ENCODE measurements around the gene MIGA1.
A peak's percentile ranks its signal among the peaks of the same experiment; 100 is the strongest.
"Not testable (repeated sequence)": the region's sequence is repeated elsewhere in the genome, so short reads cannot be mapped to it uniquely, and the experiment has no call there.

Gene MIGA1

DNA sequence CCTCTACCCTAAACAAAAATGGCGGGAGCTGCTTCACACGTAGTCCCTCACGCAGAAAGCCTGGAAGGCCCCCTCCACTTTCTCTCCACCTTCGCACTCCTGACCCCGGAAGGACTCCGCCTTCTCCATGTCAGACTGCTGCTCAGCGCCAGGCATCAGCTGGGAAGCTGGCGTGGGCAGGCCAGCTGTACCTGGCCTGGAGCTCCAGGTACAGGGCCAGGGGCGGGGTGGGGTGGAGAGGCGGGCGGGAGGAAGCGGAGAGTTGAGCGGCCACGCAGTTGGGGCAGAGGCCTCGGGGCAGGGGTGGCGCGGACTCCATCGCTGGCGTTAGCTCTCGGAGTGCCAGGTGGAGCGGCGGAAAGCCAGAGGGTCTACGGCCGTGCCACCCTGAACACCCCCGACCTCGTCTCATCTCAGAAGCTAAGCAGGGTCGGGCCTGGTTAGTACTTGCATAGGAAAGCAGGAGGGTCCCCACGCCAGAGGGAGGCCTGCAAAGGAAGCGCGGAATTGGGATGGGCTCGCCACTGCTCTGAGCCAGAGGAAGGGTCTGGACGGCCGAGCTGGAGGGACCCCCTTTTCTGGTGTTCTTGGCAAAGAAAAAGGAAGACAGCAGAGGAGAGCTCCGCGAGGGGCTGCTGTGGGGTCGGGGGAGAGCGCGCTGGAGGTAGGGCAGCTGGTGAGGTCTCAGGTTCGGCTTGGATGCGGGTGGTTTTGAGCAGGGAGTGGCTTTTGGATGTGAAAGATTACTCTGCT lies at the start of gene MIGA1:
Gene MIGA1, plus strand, starts transcription at position 121 of the 753 bp plus-strand sequence. CDS start 3,604 bp downstream, outside the sequence.
- DNase-seq: peak; percentile 94

DNA sequence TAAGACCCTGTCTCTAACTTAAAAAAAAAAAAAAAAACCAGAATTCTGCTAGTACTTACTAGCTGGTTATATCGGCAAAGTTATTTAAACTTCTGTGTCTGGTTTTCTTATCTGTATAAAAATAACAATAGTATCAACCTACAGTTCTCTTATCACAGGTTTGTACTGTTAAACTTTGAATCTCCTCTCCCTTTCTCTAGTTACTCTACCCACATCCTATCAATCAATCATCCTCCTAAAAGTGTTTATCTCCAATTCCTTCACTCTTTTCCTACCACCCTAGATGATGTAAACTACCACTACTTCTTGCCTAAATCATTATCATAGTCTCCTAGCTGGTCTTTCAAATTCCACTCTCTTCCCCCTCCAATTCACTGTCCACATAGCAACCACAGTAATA lies 47.4 kb upstream of the MIGA1 start:
- no peak for DNase-seq

- no peak for DNase-seq
Observed at GRCh38 chr1:77739235-77739634, 40.2 kb upstream of the MIGA1 start.

GRCh38 chr1:77741316-77741715 lies 38.1 kb upstream of the MIGA1 start:
- no peak for DNase-seq

DNA sequence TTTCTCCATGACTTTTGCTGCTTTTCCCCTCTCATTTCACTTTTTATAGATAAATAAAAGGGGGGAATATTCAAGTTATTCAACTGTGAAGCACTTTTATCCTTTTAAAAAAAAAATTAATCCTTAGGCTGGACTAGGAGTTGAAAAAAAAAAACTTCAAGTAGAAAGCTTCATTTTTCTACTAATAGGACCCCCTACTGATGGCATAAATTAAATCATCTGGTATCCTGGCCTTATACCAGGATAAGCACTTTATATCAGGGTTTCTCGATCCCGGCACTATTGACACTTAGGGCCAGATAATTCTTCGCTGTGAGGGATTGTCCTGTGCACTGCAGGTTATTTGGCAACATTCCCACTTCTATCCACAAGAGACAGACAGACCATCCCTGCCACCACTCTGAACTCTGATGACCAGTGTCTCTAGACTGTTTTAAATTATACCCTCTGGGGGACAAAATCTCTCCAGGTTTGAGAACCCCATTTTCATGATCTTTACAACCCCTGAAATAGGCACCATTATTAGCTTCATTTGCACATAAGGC lies 37.4 kb upstream of the MIGA1 start:
- no peak for DNase-seq

GRCh38 chr1:77744576-77744975 lies 34.9 kb upstream of the MIGA1 start:
- DNase-seq: no peak

DNA sequence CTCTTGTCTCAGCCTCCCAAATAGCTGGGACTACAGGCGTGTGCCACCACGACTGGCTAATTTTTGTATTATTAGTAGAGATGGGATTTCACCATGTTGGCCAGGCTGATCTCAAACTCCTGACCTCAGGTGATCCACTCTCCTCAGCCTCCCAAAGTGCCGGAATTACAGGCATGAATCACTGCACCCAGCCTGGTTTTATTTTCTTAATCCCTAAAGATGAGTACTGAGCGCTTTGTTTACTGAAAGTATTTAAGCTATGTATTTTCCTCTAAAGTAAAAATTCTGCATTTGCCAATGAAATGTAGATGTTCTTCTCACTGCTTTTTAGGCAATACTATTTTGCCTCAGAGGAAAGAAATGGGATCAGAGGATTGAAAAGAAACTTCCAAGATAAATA lies 30.0 kb upstream of the MIGA1 start:
- DNase-seq: not testable (repeated sequence)

DNA sequence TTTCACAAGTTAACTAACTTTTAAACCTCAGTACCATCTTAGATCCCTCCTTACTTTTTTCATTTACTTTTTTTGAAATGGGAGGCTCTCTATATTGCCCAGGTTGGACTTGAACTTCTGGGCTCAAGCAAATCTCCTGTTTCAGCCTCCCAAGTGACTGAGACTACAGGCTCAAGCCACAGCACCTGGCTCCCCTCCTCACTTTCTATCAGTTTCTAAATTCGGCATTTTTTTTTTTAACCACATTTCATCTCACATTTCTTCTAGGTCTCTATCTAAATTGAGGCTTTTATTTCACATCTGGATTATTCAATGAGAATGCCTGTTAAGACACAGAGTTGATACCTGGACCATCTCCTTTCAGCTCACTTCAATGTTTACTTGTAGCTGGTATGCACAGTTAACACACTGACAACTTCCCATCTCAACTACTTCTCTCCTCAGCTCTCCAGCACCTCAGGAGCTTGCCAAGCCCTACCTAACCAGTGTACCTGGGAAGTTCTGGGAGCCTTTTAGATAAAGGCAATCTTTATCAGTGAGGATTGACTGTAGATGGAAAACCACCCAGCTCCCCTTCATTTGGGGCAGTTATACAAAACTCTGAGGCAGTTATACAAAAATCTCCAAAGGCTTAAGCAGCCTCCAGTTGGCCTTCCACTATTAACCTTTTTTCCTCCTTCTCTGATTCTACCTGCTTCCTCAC lies 23.2 kb upstream of the MIGA1 start:
- DNase-seq: no peak

DNA sequence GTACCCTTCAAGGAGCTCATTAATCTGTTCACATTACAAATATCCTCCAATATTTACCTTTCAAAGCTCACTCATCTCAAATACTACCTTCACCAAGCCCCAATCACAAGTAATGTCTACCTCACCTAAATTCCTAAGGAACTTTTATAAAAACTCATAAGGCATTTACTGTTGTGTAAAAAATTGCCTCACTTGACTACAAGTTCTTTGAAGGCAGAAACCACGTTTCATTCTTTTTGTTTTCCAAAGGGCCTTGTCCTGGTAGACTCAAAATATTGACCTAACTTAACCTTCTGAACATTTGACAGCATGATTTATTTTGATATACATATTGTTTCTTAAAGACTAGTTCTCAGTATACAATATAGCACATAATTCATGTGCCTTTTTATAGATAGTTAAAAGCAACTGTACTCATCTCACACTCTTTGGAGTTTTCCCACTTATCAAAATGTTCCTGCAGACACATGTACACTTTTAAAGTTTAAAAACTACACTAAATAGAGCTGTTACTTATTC lies 22.3 kb upstream of the MIGA1 start:
- no peak for DNase-seq

- DNase-seq: no peak
Observed at GRCh38 chr1:77757603-77758002, 21.8 kb upstream of the MIGA1 start.

DNA sequence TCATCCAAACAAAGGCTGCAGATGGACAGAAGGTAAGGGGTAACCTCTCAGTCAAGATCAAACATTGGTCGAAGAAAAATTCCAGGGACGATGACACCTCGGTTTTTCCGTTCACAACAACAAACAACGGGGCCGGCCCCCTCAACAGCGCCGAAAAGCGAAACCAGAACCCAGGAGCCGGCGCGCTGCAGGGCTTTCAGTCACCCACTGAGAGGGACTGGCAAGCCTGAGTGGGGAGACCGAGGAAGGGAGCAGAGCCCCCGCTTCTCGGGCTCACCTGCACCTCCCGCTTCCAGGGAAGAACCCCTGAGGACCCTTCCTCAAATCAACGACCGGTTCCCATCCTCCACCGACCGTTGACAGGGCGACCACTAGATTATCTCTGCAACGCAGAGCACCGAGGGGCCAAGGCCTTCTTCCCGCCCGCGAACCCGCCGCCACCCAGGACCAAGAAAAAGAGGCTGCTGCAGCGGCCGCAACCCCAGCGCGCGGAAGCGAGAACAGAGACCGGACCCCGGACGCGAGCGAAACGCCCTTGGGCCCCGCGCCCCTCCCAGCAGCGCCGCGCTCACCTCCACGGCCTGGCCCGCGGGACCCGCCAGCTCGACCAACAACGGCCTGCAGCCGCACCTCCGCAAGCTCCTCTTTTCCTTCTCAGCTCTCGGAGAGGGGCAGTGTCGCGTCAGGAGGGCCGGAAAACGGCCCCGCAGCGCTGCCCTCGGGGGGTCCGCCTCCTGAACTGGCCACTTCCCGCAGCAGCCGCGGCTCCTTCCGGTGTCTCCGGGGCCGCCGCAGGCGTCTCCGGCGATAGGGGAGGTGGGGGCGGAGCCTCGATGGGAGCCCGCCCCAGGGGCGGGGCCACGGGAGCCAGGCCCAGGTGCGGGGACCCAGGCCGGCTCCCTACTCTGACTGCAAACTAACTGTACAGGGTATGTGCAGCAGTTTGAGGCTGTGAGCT lies 20.1 kb upstream of the MIGA1 start, which contains the start of gene USP33:
Gene USP33, minus strand, starts transcription at position 782 of the 958 bp plus-strand sequence. CDS start 18,155 bp downstream, outside the sequence.
- peak; percentile 83 for DNase-seq

- DNase-seq: no peak
Observed at GRCh38 chr1:77762072-77762476, 17.4 kb upstream of the MIGA1 start.

DNA sequence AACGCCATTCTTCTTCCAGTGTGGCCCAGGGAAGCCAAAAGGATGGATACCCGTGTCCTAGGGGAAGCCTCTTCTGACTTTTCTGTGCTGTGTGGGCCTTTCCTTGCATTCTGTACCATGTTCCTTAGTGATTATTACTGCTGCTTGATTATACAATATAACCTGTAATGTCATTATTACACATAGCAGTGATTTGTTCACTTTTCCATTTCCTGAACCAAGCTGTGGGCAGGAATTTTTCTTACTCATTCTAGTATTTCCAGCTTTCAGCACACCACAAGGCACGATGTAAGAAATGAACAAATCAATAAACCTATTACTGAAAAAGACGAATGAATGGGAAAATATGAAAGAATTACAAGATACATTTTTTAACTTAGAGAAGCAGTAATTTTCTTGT lies 11.4 kb upstream of the MIGA1 start:
- no peak for DNase-seq

DNA sequence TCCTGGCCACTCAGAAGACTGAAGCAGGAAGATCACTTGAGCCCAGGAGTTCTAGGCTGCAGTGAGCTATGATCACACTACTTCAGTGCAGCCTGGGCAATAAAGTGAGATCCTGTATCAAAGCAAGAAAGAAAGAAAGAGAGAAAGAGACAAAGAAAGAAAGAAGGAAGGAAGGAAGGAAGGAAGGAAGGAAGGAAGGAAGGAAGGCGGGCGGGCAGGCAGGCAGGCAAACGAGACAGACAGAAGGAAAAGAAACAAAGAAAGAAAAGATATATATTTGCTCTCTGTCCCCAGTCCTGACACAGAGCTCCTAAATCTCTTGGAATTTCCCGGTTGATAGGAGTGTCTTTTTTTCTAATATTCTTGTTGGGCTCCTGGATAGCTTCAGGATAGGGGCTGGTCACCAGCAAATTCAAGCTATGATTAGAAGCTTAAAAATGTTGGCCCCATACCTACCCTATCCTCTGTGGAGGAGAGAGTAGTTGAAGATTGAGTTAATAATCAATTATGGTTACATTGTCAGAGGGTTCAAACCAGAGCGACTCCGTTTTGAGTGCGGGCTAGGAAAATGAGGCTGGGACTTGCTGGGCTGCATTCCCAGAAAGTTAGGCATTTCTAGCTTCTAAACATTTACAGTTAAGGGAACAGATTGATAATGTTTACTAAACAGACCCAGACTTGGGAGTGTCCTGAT lies 3.3 kb upstream of the MIGA1 start:
- no peak for DNase-seq

- no peak for DNase-seq
Observed at GRCh38 chr1:77781683-77782082, 2.2 kb downstream of the MIGA1 start.

- no peak for DNase-seq
Observed at GRCh38 chr1:77783141-77783540, 3.7 kb downstream of the MIGA1 start.

DNA sequence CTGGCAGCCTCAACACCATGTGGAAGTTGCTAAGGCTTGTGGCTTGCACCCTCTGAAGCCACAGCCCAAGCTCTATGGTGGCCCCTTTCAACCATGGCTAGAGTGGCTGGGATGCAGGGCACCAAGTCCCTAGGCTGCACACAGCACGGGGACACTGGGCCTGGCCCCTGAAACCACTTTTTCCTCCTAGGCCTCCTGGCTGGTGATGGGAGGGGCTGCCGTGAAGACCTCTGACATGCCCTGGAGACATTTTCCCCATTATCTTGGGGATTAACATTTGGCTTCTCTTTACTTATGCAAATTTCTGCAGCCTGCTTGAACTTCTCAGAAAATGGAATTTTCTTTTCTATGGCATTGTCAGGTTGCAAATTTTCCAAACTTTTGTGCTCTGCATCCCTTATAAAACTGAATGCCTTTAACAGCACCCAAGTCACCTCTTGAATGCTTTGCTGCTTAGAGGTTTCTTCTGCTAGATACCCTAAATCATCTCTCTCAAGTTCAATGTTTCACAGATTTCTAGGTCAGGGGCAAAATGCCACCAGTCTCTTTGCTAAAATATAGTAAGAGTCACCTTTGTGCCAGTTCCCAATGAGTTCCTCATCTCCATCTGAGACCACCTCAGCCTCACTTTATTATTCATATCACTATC lies 6.8 kb downstream of the MIGA1 start:
- not testable (repeated sequence) for DNase-seq

DNA sequence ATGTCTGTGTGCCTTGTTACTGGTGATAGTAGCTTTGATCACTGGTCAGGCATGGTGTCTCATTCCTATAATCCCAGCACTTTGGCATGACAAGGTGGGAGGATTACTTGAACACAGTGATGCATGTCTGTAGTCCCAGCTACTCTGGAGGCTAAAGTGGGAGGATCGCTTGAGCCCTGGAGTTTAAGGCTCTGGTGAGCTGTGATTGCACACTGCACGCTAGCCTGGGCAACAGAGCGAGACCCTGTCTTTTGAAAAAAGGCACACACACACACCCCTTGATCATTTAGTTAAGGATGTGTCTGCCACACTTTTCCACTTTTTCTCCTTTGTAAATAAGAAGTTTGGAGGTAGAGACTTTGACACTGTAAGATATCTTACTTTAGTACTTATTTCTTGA lies 15.1 kb downstream of the MIGA1 start:
- no peak for DNase-seq

GRCh38 chr1:77796695-77797405 lies 17.4 kb downstream of the MIGA1 start:
- DNase-seq: no peak

- no peak for DNase-seq
Observed at GRCh38 chr1:77797991-77798390, 18.5 kb downstream of the MIGA1 start.

GRCh38 chr1:77802026-77802425 lies 22.6 kb downstream of the MIGA1 start:
- no peak for DNase-seq

Measured in CD4-positive, alpha-beta T cell treated with Interleukin-4 for 4 hours (primary cell).